ENCODE results near the gene COLEC12. TPM values are rescaled to one million over a fixed set of nuclear protein-coding genes. Genes with fewer than 3 reads are reported as not detected.

The COLEC12 gene
- total RNA-seq, 1 donor from 2014 or later = 70.0 TPM

GRCh38 chr18:376311-376710 lies 124.2 kb downstream of the COLEC12 start:
- no peak overlapping the region for H3K4me3 Mint-ChIP-seq
- H3K9me3 Mint-ChIP-seq = no peaks in the 10 kb centered on the region
- H3K27me3 Mint-ChIP-seq (ENCODE audit: low read depth) = no peaks in the 10 kb centered on the region
- H3K36me3 Mint-ChIP-seq = peaks cover 3% of the 10 kb centered on the region
- H3K4me1 Mint-ChIP-seq = peaks cover 44% of the 10 kb centered on the region
- peak overlapping the region; percentile 39 for H3K27ac Mint-ChIP-seq
- DNase-seq (ENCODE audit: low spot score in 2 of 2, unreplicated experiment in 2 of 2) = no peak
- TF ChIP-seq CTCF (IDR thresholded peaks at IDR 0.05; ENCODE audit: unreplicated experiment) = no peak

GRCh38 chr18:374721-375168 lies 125.8 kb downstream of the COLEC12 start:
- DNase-seq (ENCODE audit: low spot score in 2 of 2, unreplicated experiment in 2 of 2) = no peak
- Mint-ChIP-seq H3K27me3 (ENCODE audit: low read depth) (no peaks in the 10 kb centered on the region), H3K4me3 (no peak overlapping the region), H3K9me3 (no peaks in the 10 kb centered on the region), H3K36me3 (peaks cover 4% of the 10 kb centered on the region), H3K27ac (no peak overlapping the region), H3K4me1 (peaks cover 45% of the 10 kb centered on the region)
- TF ChIP-seq CTCF (IDR thresholded peaks at IDR 0.05; ENCODE audit: unreplicated experiment) = no peak

GRCh38 chr18:373780-374179 lies 126.7 kb downstream of the COLEC12 start:
- no peaks in the 10 kb centered on the region for H3K27me3 Mint-ChIP-seq (ENCODE audit: low read depth)
- peaks cover 8% of the 10 kb centered on the region for H3K36me3 Mint-ChIP-seq
- no peak for TF ChIP-seq CTCF (IDR thresholded peaks at IDR 0.05; ENCODE audit: unreplicated experiment)
- no peaks in the 10 kb centered on the region for H3K9me3 Mint-ChIP-seq
- H3K4me3 Mint-ChIP-seq = no peak overlapping the region
- peaks cover 42% of the 10 kb centered on the region for H3K4me1 Mint-ChIP-seq
- no peak overlapping the region for H3K27ac Mint-ChIP-seq
- DNase-seq (ENCODE audit: low spot score in 2 of 2, unreplicated experiment in 2 of 2) = no peak

- Mint-ChIP-seq H3K36me3 (peaks cover 5% of the 10 kb centered on the region), H3K9me3 (no peaks in the 10 kb centered on the region), H3K27me3 (ENCODE audit: low read depth) (no peaks in the 10 kb centered on the region), H3K4me1 (peaks cover 46% of the 10 kb centered on the region), H3K27ac (peak overlapping the region; percentile 80), H3K4me3 (no peak overlapping the region)
- no peak for DNase-seq (ENCODE audit: low spot score in 2 of 2, unreplicated experiment in 2 of 2)
- no peak for TF ChIP-seq CTCF (IDR thresholded peaks at IDR 0.05; ENCODE audit: unreplicated experiment)
Observed at GRCh38 chr18:371609-371982, 128.9 kb downstream of the COLEC12 start.

- Mint-ChIP-seq H3K4me1 (peaks cover 48% of the 10 kb centered on the region), H3K9me3 (no peaks in the 10 kb centered on the region), H3K4me3 (no peak overlapping the region), H3K27me3 (ENCODE audit: low read depth) (no peaks in the 10 kb centered on the region), H3K27ac (peak overlapping the region; percentile 80), H3K36me3 (peaks cover 5% of the 10 kb centered on the region)
- DNase-seq (ENCODE audit: low spot score in 2 of 2, unreplicated experiment in 2 of 2) = no peak
- TF ChIP-seq CTCF (IDR thresholded peaks at IDR 0.05; ENCODE audit: unreplicated experiment) = no peak
Observed at GRCh38 chr18:370751-371608, 129.5 kb downstream of the COLEC12 start.

Measured in mesothelial cell of epicardium (in vitro differentiated cells).